ENCODE measurements around the gene MLLT1.
A peak's percentile ranks its signal among the peaks of the same experiment; 100 is the strongest.
"Not testable (repeated sequence)": the region's sequence is repeated elsewhere in the genome, so short reads cannot be mapped to it uniquely, and the experiment has no call there.

MLLT1 gene

GRCh38 chr19:6279931-6280591, at the start of gene MLLT1:
TSS of gene MLLT1 (minus strand) at chr19:6279975. CDS start at chr19:6279784, 191 bp downstream.
- DNase-seq: peak; percentile 99

GRCh38 chr19:6326815-6327214, 47.0 kb upstream of the MLLT1 start:
- DNase-seq: no peak

- DNase-seq: no peak
These were observed 45.8 kb upstream of the MLLT1 start for GRCh38 chr19:6325614-6326013.

GRCh38 chr19:6324757-6325156, 45.0 kb upstream of the MLLT1 start:
- DNase-seq: no peak

GRCh38 chr19:6322284-6322683, 42.5 kb upstream of the MLLT1 start:
- DNase-seq: no peak

GRCh38 chr19:6319376-6319775, 39.6 kb upstream of the MLLT1 start:
- no peak for DNase-seq

GRCh38 chr19:6318772-6319171, 39.0 kb upstream of the MLLT1 start:
- DNase-seq: no peak

GRCh38 chr19:6315646-6316045, 35.9 kb upstream of the MLLT1 start:
- DNase-seq: not testable (repeated sequence)

- DNase-seq: no peak
These were observed 33.7 kb upstream of the MLLT1 start for GRCh38 chr19:6313398-6313969.

- no peak for DNase-seq
These were observed 32.2 kb upstream of the MLLT1 start for GRCh38 chr19:6312018-6312417.

GRCh38 chr19:6298413-6298812, 18.6 kb upstream of the MLLT1 start:
- no peak for DNase-seq

GRCh38 chr19:6297202-6297601, 17.4 kb upstream of the MLLT1 start:
- DNase-seq: no peak

- peak; percentile 32 for DNase-seq
These were observed 12.2 kb upstream of the MLLT1 start for GRCh38 chr19:6292006-6292405.

- DNase-seq: no peak
These were observed 9.0 kb upstream of the MLLT1 start for GRCh38 chr19:6288737-6289136.

- DNase-seq: no peak
These were observed 7.6 kb upstream of the MLLT1 start for GRCh38 chr19:6287269-6287885.

GRCh38 chr19:6286676-6287075, 6.9 kb upstream of the MLLT1 start:
- no peak for DNase-seq

- not testable (repeated sequence) for DNase-seq
These were observed 2.6 kb upstream of the MLLT1 start for GRCh38 chr19:6282393-6282792.

- peak; percentile 75 for DNase-seq
These were observed 200 bp downstream of the MLLT1 start for GRCh38 chr19:6279620-6279930.

GRCh38 chr19:6278740-6279619, 795 bp downstream of the MLLT1 start:
- DNase-seq: peak; percentile 38

- no peak for DNase-seq
These were observed 1.7 kb downstream of the MLLT1 start for GRCh38 chr19:6278051-6278450.

- DNase-seq: no peak
These were observed 3.3 kb downstream of the MLLT1 start for GRCh38 chr19:6276447-6276846.

GRCh38 chr19:6275170-6275744, 4.5 kb downstream of the MLLT1 start:
- DNase-seq: no peak

- no peak for DNase-seq
These were observed 5.0 kb downstream of the MLLT1 start for GRCh38 chr19:6274756-6275155.

Data from NCI-H69 (cell line).